ENCODE measurements around the gene SRSF7. TPM values are rescaled to one million over a fixed set of nuclear protein-coding genes. Genes with fewer than 3 reads are reported as not detected.

SRSF7 gene
- total RNA-seq, 1 donor from 2014 or later, result 67.6 TPM

GRCh38 chr2:38747007-38747424, 4.1 kb downstream of the SRSF7 start:
- H3K36me3 ChIP-seq (ENCODE audit: control insufficient read depth, insufficient read depth, low read length), result peaks cover 3% of the 10 kb centered on the region
- no peak overlapping the region for H3K4me3 ChIP-seq (ENCODE audit: low read depth, low read length)
- H3K27me3 ChIP-seq (ENCODE audit: control insufficient read depth, insufficient read depth, low read length), result no peaks in the 10 kb centered on the region
- no peak for DNase-seq (ENCODE audit: low read depth)
- no peak for TF ChIP-seq CTCF (IDR thresholded peaks at IDR 0.05; ENCODE audit: insufficient read depth, low read length, poor library complexity, severe bottlenecking)

- no peak for TF ChIP-seq CTCF (IDR thresholded peaks at IDR 0.05; ENCODE audit: insufficient read depth, low read length, poor library complexity, severe bottlenecking)
- Histone ChIP-seq H3K36me3 (ENCODE audit: control insufficient read depth, insufficient read depth, low read length) (peaks cover 3% of the 10 kb centered on the region), H3K4me3 (ENCODE audit: low read depth, low read length) (no peak overlapping the region), H3K27me3 (ENCODE audit: control insufficient read depth, insufficient read depth, low read length) (no peaks in the 10 kb centered on the region)
- no peak for DNase-seq (ENCODE audit: low read depth)
These were observed 5.9 kb downstream of the SRSF7 start for GRCh38 chr2:38745267-38745666.

GRCh38 chr2:38744399-38744780, 6.8 kb downstream of the SRSF7 start:
- H3K36me3 ChIP-seq (ENCODE audit: control insufficient read depth, insufficient read depth, low read length), result peaks cover 3% of the 10 kb centered on the region
- TF ChIP-seq CTCF (IDR thresholded peaks at IDR 0.05; ENCODE audit: insufficient read depth, low read length, poor library complexity, severe bottlenecking), result no peak
- DNase-seq (ENCODE audit: low read depth), result no peak
- no peaks in the 10 kb centered on the region for H3K27me3 ChIP-seq (ENCODE audit: control insufficient read depth, insufficient read depth, low read length)
- no peak overlapping the region for H3K4me3 ChIP-seq (ENCODE audit: low read depth, low read length)

GRCh38 chr2:38743672-38744398, 7.3 kb downstream of the SRSF7 start:
- DNase-seq (ENCODE audit: low read depth), result no peak
- no peak for TF ChIP-seq CTCF (IDR thresholded peaks at IDR 0.05; ENCODE audit: insufficient read depth, low read length, poor library complexity, severe bottlenecking)
- no peak overlapping the region for H3K4me3 ChIP-seq (ENCODE audit: low read depth, low read length)
- peaks cover 3% of the 10 kb centered on the region for H3K36me3 ChIP-seq (ENCODE audit: control insufficient read depth, insufficient read depth, low read length)
- H3K27me3 ChIP-seq (ENCODE audit: control insufficient read depth, insufficient read depth, low read length), result no peaks in the 10 kb centered on the region

- TF ChIP-seq CTCF (IDR thresholded peaks at IDR 0.05; ENCODE audit: insufficient read depth, low read length, poor library complexity, severe bottlenecking), result no peak
- no peak for DNase-seq (ENCODE audit: low read depth)
- Histone ChIP-seq H3K36me3 (ENCODE audit: control insufficient read depth, insufficient read depth, low read length) (peaks cover 3% of the 10 kb centered on the region), H3K27me3 (ENCODE audit: control insufficient read depth, insufficient read depth, low read length) (no peaks in the 10 kb centered on the region), H3K4me3 (ENCODE audit: low read depth, low read length) (no peak overlapping the region)
These were observed 8.2 kb downstream of the SRSF7 start for GRCh38 chr2:38742797-38743559.

Measured in kidney epithelial cell (primary cell).